Myometrial cell (primary cell): Measurements from ENCODE around the gene MISP3. TPM values are rescaled to one million over a fixed set of nuclear protein-coding genes. Genes with fewer than 3 reads are reported as not detected.

ENCODE experiments used
- total RNA-seq: library from RNA; depleted of rRNA; stranded (reverse); fragments of >200 nt; gene quantifications from 2 replicates; pipeline ENCODE4 v1.2.3, GENCODE V29; 2015

The MISP3 gene
- 0.29 and 0.35 TPM in 2 replicates for total RNA-seq

GRCh38 chr19:14072535-14073260 is at the start of gene MISP3:
Gene MISP3, plus strand, starts transcription at chr19:14072786. Its CDS starts 524 bp downstream, at chr19:14073310.

GRCh38 chr19:14027856-14028450 is 44.6 kb upstream of the MISP3 start, which contains the start of gene RLN3:
Gene RLN3, plus strand, starts transcription at chr19:14028148. Its CDS starts 57 bp downstream, at chr19:14028205.

GRCh38 chr19:14031719-14032480 is 40.7 kb upstream of the MISP3 start, which contains the start of gene IL27RA:
Gene IL27RA, plus strand, starts transcription at chr19:14031762. Its CDS starts 111 bp downstream, at chr19:14031873.

GRCh38 chr19:14061751-14062557 is 10.6 kb upstream of the MISP3 start, which contains the start of gene PALM3:
Gene PALM3, minus strand, starts transcription at chr19:14062076. Its CDS starts 96 bp downstream, at chr19:14061980.

GRCh38 chr19:14085309-14085995 is 12.9 kb downstream of the MISP3 start, which contains the start of gene C19orf67:
Gene C19orf67, minus strand, starts transcription at chr19:14085783. Its CDS starts 156 bp downstream, at chr19:14085627.

GRCh38 chr19:14090509-14091080 is 18.0 kb downstream of the MISP3 start, which contains the start of gene SAMD1:
Gene SAMD1, minus strand, starts transcription at chr19:14090751.

GRCh38 chr19:14117668-14118164 is 45.1 kb downstream of the MISP3 start, which contains the start of gene PRKACA:
Gene PRKACA, minus strand, starts transcription at chr19:14117762. Its CDS starts 215 bp downstream, at chr19:14117547.

Other genes starting within 250 kb of the MISP3 start
- gene NANOS3, start 195.7 kb upstream of the MISP3 start, total RNA-seq = not detected in 2 replicates
- gene BRME1, start 166.7 kb upstream of the MISP3 start, total RNA-seq = under 0.01 TPM in 1 of 2 replicates, not detected in the other
- 24.1 and 37.2 TPM in 2 replicates for gene CC2D1A, start 166.6 kb upstream of the MISP3 start, total RNA-seq
- 0.29 and 8.9 TPM in 2 replicates for gene PODNL1, start 134.4 kb upstream of the MISP3 start, total RNA-seq
- gene DCAF15, start 120.3 kb upstream of the MISP3 start, total RNA-seq = 20.7 and 34.3 TPM in 2 replicates
- 3.7 and 6.7 TPM in 2 replicates for gene RFX1, start 66.5 kb upstream of the MISP3 start, total RNA-seq
- gene RLN3, start 44.6 kb upstream of the MISP3 start, total RNA-seq = not detected in 2 replicates
- gene IL27RA, start 41.0 kb upstream of the MISP3 start, total RNA-seq = 14.4 and 15.3 TPM in 2 replicates
- not detected in 2 replicates for gene PALM3, start 10.7 kb upstream of the MISP3 start, total RNA-seq
- gene C19orf67, start 13.0 kb downstream of the MISP3 start, total RNA-seq = not detected in 2 replicates
- gene SAMD1, start 18.0 kb downstream of the MISP3 start, total RNA-seq = 25.9 and 70.1 TPM in 2 replicates
- gene PRKACA, start 45.0 kb downstream of the MISP3 start, total RNA-seq = 89.7 and 93.2 TPM in 2 replicates
- gene ASF1B, start 63.8 kb downstream of the MISP3 start, total RNA-seq = 37.4 and 40.9 TPM in 2 replicates
- 2.6 and 7.8 TPM in 2 replicates for gene ADGRL1, start 133.4 kb downstream of the MISP3 start, total RNA-seq